GM15510 (cell line): ENCODE data around the gene TRAF3IP3.

Source experiments
- POLR2A ChIP-seq: IDR thresholded peaks from 3 replicates; pipeline ENCODE4 v1.6.1; 2011; ENCODE audit warnings: borderline replicate concordance; ENCODE audit not compliant: insufficient read length; ENCODE audit errors: extremely low read depth

The TRAF3IP3 gene

DNA sequence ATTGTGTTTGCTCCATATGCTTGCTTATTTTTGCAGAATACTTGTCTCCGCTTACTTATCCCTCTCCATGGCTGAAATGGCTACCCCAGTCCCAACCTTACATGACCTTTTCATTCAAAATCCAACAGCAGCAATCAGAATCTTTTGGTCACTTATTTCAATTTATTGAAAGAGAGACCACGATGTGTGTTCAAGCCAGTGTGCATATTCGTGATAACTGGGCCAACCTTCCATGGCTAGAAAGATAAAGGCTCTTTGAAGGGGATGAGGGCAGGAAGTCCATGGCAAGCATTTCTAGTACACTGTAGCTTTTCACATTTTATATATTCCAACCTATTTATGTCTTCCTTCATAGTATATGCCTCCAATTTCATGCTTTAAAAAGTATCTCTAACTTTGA lies 28.1 kb upstream of the TRAF3IP3 start:
- TF ChIP-seq POLR2A, result no peak

DNA sequence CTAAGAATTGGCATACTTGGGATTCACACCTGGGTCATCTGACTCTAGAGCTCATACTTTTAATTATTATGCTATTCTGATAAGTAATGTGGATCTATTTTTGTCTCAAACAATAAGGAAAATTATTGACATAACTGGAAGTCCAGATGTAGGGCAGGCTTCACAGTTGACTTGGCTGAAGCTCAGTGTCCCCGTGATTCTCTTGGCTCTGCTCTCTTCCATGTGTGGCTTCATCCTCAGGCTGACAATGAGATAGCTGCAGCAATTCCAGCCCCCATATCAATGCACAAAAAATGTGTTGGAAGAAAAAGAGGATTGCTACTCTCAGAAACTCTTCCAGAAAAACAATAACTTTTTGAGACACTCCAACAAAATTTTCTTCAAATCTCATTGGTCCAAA lies 27.4 kb upstream of the TRAF3IP3 start:
- TF ChIP-seq POLR2A, result no peak

DNA sequence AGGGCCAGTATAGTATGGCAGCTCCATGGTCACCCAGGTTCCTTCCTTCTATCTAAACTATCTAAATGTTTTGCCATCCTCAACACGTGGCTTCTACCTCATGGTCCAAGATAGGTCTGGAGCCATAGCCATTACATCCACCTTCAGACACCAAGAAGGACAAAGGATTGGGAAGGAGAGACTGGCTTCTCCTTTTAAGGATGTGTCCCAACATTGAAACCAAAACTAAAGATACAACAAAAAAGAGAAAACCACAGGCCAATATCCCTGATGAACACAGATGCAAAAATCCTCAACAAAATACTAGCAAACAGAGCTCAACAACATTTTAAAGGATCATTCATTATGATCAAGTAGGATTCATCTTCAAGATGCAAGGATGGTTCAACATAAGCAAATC lies 26.4 kb upstream of the TRAF3IP3 start:
- no peak for TF ChIP-seq POLR2A

DNA sequence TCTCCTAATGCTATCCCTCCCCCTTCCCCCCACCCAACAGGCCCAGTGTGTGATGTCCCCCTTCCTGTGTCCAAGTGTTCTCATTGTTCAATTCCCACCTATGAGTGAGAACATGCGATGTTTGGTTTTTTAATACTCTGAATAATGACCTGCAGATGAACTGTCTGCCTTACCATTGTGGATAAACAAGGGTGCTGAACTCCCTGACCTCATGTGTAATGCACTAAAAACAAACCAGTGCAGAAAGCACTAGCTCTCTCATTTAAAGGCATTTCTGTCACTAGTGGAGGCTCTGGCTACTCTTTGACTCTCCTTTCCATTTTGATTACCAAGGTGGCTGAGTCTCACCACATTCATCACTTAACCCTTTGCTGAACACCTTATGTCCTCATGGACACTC lies 23.1 kb upstream of the TRAF3IP3 start:
- no peak for TF ChIP-seq POLR2A

DNA sequence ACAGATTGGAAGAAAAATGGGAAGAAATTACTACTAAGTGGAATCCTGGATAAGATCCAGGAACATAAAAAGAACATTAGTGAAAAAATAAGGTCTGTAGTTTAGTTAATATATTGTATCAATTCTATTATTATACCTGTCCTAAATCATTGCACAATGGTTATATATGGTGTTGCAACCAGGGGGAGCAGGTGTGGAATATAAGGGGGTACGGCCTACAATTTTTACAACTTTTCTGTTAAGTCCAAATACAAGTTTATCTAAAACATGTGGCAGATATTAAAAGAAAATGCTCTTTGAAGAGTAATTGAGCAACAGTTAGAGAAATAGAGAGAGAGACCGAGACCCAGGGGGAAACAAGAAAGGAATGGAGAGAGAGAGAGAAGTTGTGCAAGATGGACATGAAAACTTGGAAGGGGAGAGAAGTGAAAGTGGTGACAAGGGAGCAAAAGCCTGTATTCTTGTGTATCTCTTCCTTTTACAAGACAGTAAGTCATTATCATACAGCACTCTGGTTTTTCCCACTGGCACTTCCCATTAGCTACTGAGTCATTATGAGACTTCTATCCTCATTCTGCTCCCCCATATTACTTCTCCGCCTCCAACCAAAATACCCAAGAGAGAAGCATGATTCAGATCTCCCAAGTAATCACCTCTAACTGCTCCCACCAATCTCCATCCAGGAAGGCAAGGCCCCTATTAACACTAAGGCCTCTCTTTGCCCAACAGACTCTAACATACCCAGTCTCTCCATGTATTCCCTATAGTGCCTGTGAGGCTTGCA lies 22.3 kb upstream of the TRAF3IP3 start:
- TF ChIP-seq POLR2A, result no peak

DNA sequence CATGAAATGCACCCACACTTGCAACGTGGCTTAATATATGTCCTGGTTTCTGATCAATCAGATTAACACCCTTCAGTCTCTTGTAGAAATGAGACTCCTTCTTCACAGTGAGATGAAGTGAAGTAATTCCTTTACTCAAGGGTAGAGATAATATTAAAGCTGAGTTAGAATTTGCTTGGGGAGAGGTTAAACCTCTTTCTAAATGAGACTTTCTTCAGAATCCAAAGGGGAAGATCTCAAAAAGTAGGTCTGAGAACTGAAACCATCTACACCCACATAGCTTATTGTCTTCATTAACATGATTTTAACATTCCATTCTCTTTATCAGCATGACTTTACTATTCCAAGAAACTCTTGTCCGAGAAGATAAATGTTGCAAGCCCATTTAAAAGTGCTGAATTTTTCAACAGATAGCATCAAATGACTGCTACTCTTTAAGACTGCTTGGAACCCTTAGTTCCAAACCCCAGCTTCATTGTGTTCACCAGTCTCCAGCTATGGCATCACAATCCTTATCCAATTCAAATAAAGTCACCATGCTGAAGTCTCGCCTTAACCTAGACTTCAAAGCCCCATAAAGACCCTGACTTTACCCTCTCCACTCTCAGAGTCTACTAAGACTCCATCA lies 19.2 kb upstream of the TRAF3IP3 start:
- no peak for TF ChIP-seq POLR2A

DNA sequence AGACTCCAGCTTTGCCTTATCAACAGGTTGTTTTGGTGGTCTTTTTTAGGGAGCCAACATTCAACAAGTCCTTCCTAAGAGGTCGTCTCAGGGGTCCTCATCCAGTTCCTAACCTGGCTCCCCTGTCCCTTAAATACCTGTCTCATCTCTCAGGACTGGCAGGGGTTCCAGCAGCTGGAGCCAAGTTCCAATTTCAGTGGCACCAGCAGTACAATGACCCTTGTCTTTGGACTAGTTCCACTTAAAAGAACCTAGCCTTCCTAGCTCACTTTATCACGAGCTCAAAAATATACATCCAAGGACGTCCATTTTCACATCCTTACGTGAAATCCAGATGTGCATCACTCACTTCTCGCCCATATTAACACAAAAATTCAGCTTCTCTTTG lies 18.7 kb upstream of the TRAF3IP3 start:
- TF ChIP-seq POLR2A, result no peak

DNA sequence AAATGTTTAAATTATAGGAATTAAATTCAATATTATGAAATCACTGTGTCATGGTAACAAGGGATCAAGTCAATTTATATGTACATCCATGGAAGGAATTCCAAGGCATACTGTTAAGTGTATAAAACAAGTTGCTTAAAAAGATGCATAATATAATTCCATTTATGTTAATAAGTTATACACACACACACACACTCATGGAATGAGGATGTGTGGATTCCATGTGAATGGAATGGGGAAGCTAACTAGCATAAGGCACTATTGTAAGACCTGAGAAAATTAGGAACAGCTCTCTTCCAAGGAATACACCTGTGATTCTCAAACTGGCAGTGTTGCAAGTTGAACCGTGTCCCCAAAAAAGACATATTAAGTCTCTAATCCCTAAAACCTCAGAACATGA lies 17.6 kb upstream of the TRAF3IP3 start:
- TF ChIP-seq POLR2A, result no peak

DNA sequence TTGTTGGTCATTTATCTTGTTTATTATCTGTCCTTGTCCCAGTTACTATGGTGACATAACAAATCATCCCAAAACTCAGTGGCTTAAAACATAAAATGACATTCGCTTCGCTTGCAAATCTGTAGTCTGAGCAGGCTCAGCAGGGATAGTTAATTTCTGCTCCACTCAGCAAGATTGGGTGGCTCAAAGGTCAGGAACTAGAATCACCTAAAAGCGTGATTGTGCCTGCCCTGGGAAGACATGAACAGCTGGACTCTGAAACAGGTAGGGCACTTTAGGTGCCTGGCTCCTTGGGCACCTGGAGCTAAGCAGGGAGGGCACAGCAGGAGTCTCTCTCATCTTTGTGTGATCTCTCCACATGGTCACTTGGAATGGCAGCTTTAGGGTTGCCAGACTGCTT lies 14.7 kb upstream of the TRAF3IP3 start:
- TF ChIP-seq POLR2A, result no peak

DNA sequence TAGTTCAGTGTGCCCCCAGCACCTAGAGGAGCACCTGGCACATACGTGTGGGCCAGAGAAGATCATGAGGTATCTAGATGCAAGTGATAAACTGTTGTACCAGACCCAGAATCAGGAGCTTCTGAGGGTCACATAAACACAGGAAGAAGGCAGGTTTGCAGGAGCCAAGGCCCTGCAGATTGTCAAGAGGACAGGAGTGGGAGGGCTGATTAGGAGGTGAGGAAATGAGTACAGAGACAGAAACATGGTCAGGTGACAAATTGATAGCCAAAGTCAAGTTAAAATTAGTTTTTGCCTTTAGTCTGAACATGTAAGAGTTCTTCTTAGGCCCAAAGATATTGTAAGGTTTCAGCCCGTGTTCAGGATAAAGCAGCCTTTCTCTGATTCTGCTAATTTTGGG lies 14.0 kb upstream of the TRAF3IP3 start:
- TF ChIP-seq POLR2A, result no peak

DNA sequence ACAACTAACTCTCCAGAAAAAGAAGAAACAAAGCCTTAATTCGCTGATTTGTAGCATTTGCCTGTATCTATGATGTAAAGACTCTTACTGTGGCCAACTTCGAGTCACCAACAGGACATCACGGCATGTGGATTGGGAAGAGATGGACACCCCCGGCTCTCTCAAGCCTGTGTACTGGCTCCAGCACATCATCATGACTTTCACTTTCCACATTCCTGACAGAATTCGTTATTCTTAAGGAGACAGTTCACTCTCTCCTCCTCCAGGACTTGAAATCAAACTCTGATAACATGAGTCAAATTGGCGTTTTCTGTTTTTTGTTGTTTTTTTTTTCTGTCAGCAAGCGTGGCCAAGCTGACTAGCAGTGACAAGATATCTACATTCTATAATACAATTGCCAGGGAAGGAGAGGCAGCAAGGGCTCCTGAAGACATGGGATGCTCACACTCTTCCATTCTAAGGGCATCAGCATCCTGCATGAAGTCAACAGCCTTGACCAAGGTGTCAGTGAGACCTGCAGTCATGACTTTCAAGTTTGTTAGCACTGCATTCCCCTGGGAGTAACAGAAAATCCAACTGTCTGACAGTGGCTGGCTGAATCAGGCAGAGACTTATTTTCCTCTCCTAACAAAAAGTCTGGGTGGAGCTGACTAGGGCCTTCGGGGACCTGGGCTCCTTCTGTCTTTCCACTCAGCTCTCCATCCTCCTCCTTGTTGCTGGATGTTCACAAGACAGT lies 13.3 kb upstream of the TRAF3IP3 start:
- TF ChIP-seq POLR2A, result no peak

DNA sequence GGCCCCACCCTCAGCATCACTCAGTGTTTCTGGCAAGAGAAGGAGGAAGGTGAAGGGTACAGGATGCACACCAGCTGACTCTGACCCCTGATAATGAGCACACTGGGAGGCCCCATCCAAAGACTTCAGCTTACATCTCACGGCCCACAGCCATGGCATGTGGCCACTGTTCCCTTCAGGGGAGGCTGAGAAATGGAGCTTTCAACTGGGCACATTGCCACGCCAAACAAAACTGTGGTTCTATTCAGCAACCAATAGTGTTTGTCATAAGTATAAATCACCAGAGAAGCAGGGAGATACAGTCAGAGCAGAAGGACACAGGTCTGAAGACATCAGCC lies 12.7 kb upstream of the TRAF3IP3 start:
- TF ChIP-seq POLR2A, result no peak

DNA sequence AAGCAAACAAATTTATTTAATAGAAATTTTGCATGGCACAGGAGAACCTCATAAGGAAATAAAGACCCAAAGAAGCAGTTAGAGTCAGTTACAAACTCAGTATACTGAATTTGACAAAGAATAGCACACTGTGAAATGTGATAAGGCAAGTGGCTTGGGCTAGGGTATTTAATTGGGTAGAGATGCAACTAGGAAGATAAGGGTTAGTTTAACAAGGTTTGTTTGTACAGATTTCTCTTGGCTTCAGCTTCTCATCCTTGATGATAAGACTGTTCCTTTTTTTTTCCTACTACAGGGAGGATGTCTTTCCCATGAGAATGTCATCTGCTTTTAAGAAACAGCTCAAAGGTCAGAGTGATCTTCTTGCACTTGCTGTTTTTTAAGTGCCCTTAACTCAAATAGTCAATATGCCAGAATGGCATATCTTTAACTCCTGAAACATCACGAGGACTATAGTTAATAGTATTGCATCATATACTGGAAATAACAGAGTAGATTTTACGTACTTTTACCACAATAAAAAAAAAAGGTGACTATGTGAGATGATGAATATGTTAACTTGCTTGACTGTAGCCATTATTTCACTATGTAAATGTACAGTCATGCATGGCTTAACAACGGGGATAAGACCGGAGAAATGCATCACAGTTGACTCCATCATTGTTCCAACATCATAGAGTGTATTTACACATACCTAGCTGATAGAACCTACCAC lies 9.2 kb upstream of the TRAF3IP3 start:
- no peak for TF ChIP-seq POLR2A

DNA sequence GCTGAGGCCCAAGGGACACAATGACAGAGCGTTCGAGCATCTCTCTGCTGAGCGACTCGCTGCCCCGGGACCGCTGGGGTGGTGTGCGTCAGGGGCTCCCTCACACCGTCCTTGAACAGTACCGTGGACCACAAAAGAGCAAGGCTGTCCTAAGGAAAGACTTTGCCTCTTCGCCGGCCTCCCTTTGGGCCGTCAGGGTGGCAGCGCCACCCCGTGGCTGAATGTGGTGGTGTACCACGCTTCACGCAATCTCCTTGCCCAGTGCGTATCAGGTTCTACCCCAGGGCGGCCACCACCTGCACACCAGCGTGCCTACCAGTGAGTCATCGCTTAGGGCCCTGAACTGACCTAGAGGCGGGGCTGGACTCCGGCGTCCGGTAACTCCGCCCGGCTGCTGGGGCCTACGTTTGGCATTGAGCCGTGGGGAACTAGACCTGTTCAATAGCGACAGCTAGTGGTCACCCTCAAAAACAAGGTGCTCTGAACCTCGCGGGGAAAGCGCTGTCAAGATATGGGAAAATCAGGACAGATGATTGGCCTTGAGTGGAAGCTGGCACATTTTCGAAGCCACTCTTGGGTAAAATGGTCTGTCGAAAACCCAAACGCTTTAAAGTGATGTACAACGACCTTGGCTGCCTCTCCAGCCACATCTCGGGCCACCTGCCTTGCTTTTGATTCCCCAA lies 8.1 kb upstream of the TRAF3IP3 start:
- TF ChIP-seq POLR2A, result no peak

DNA sequence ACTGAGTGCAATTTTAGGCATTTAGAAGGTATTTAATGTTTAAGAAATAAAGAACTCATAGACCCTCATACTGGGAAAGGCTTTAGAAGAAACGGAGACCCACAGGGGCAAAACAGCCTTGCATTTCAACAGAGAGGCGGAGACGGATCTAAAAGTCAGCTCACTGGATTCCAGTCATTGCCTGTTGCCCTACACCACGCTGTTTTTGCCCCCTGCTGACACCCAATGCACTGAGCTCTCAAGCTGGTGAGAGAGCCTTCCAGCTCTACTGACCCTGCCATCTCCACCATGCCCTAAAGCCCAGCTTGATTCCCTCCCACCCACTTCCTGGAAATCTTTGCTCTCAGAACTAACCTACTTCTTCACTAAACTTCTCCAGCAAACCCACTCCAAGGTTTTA lies 7.2 kb upstream of the TRAF3IP3 start:
- no peak for TF ChIP-seq POLR2A
